HS-27A (cell line): ENCODE measurements around the gene CSH1.
"Not testable (repeated sequence)": the region's sequence is repeated elsewhere in the genome, so short reads cannot be mapped to it uniquely, and the experiment has no call there.

ENCODE experiments used
- DNase-seq: peaks from one replicate; pipeline ENCODE4 v3.0.0-alpha.2; 2012; ENCODE audit warnings: low read depth, missing footprints

CSH1 gene

DNA sequence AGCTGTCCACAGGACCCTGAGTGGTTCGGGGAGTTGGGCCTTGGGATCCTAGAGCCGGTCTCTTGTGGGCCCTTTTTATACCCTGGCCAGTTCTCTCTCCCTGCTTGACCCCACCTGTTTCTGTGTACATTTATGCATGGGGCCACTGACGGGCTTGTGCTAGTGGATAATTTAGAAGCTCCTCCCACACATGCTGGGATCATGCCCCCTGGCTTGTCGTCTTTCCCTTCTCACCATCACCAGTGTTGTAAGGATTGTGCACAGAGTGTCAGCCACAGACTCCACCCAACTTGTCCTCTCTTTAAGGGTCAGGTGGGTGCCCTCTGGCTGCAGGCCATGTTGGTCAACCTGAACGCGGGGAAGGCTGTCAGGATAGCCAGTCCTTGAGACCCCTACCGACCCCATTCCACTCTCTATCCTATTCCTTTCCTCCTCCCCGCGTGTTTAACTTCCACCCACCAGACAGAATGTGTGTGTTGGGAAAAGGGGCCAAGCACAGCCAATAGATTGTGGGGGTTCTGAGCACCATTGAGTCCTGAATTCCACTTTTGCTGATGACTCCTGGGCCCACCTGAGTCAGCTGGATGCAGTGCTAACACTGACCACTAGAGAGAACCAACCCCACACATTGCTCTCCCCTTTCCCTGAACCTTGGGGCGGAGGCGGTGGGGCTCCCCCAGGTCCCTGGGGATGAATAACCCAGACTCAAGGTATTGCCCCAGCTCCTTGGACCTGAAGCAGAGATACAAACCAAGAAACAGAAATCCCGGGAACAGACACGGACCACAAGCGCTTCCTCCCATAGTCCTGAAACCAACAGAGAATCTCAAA lies at the start of gene CSH1:
TSS of gene CSH1 (minus strand) at position 51 of the 831 bp plus-strand sequence. CDS start 63 bp downstream, outside the sequence.
- not testable (repeated sequence) for DNase-seq

DNA sequence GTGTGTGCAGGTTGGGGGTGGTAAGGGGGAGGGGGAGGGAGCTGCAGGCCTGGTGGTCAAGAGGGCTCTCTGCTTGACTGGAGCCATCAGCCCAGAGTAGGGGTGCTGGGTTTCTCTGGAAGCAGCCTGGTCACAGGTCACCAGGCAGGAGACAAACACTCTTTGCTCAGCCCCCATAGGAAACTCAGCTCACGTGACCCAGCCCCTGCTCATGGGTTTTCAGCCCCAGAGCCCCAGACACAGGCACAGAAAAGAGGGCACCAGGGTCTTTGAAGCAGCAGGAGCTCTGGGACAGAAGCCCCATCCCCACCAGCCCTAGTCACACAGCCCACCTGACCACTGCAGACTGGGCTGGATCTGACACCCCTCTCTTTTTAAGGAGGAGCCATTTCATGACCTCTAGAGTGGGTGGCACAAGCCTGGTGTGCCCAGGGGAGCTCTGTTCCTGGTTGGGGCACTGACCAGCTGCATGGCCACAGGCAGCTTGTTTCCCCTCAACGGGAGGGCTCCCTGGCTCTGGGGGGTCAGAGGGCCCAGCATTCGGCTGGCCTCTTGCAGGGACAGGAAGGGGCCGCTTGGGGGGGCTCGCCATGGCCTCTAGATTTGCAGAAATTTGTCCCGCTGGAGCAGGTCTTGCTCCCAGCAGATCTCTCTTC lies 49.5 kb upstream of the CSH1 start:
- no peak for DNase-seq

DNA sequence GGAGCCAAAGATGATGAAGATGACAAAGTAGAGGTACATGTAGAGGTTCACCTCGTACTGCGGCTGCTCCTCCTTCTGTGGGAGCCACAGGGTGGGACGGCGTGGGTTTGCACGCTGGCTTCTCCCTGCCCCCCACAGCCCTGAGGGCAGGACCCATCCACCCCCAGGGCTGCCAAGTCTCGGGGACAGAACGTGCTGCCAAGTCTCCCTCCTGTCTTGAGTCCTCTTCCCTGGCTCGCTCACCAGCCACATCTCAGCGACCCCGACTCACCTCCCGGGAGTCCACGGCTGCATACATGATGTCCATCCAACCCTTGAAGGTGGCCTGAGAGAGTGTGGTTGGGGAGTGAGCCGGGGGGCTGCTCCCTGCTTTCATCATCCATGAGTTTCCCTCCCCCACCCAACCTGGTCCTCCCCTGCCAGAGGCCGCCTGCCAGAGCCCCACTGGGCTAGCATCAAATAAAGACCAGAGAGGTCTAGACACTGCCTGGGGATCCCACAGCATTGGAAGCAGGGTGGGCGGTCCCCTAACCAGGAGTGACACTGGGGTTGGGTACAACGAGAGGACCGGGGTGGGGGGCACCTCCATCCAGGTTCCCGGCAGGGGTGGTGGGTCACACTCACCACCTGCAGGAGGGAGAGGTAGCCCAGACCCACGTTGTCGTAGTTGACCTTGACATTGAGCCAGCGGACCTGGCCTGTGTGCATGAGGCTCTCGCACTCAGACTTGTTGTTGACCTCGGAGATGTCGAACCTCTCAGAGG lies 48.5 kb upstream of the CSH1 start:
- DNase-seq, result no peak

- DNase-seq, result no peak
These were observed 47.4 kb upstream of the CSH1 start for GRCh38 chr17:63943745-63944144.

- DNase-seq, result no peak
These were observed 46.1 kb upstream of the CSH1 start for GRCh38 chr17:63942309-63942985.

DNA sequence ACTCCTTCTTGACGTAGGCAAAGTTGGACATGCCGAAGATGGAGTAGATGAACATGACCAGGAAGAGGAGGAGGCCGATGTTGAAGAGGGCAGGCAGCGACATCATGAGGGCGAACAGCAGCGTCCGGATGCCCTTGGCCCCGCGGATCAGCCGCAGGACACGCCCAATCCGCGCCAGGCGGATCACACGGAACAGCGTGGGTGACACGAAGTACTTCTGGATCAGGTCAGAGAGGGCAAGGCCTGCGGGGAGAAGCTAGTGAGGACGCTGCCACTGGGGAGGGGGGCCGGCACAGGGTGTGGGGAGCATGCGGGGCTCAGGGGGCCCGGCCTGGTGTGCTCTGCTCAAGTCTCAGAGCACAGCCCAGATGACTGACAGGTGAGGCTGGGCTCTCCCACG lies 45.4 kb upstream of the CSH1 start:
- no peak for DNase-seq

- no peak for DNase-seq
These were observed 44.8 kb upstream of the CSH1 start for GRCh38 chr17:63941162-63941561.

DNA sequence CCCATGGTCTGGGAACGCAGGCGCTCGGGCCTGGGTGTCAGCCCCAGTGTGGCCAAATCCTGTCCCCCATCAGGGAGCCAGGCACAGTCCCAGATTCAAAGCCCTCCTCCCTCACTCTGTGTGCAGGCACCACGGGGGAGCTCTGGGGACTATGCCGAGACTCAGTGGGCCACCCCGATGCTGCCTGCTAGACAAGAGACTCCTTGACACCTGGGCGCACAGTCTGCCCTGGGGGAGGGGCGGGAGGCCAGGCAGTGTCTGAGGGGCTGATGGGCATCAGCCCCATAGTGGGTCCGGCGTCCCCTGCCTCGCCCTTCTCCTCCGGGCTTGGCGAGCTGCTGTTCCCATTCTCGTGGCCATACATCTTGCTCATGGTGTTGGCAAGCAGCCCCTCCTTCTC lies 44.2 kb upstream of the CSH1 start:
- no peak for DNase-seq

DNA sequence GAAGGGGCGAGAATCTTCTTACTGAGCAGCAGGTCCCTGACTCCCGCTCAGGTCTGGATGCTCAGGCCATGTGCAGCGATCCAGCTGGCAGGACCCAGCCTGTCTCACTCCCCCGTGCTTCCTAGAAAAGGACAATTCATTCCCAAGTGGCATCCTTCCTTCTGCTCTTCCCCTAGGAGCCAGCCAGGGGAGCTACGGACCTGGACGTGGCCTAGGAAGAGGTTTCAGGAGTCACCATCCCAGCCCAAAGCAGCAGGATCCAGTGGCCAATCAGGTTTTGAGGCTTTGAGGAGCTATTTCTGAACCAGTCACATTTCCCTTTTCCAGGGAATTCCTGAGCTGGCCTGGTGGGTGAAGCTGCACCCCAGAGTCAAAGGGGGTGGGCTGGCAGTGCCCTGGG lies 43.5 kb upstream of the CSH1 start:
- DNase-seq, result no peak

- DNase-seq, result no peak
These were observed 43.0 kb upstream of the CSH1 start for GRCh38 chr17:63939401-63939800.

GRCh38 chr17:63937920-63938319 lies 41.5 kb upstream of the CSH1 start:
- no peak for DNase-seq

GRCh38 chr17:63937319-63937718 lies 40.9 kb upstream of the CSH1 start:
- DNase-seq, result no peak

DNA sequence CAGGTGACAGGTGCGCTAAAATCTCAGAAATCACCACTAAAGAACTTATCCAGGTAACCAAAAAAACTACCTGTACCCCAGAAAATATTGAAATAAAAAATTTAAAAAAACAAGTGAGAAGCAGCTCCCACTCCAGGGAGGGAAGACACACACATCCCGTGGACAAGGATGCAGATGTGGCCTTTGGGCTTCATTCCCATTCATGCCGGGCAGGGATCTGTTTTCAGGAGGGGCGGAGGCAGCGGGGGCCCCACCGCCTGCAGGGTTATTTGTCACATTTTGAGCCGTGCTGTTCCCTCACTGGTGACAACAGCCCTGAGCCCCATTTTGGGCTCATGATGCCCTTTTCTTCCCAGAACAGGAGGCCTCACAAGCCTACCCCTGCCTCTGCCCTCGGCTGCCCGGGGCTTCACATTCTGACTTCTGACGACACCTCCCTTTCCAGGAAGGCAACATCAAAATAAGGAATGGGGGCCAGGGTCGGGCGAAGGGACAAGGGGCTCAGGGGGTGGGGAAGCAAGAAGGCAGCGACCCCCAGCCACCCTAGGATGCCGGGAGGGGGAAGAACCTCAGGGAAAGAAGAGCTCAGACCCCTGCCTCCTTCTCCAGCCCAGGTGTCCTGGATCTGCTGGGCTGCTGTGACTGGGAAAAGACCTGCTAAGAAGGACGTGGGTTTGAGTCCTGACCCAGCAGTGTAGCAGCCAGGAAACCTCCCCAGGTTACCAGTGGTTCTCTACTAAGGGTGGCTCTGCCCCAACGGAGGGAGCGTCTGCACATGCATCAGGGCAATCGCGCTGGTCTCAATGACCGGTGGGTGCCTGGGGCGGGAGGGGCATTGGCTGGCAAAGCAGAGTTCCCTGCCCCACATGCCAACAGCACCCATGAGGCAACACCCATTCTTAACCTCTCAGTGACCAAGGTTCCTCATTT lies 38.1 kb upstream of the CSH1 start:
- DNase-seq, result no peak

DNA sequence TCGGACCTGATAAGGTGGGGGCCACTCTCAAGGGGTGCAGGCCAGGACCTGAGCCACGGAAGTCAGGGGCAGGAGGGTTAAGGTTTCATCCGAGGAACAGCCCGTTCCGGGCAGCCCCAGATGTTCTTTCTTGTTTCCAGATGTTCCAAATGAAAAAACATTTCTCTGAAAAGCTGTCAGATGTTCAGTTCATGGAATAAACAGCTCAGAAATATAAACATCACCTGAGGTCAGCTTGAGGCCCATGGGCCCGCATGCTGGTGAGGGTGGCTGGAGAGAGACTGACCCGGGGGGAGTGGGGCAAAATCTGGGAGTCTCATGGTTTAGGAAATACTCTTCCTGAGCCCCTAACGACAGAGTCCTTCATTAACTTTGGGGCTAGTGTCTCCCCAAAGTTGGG lies 37.2 kb upstream of the CSH1 start:
- no peak for DNase-seq

GRCh38 chr17:63932721-63933120 lies 36.3 kb upstream of the CSH1 start:
- no peak for DNase-seq

DNA sequence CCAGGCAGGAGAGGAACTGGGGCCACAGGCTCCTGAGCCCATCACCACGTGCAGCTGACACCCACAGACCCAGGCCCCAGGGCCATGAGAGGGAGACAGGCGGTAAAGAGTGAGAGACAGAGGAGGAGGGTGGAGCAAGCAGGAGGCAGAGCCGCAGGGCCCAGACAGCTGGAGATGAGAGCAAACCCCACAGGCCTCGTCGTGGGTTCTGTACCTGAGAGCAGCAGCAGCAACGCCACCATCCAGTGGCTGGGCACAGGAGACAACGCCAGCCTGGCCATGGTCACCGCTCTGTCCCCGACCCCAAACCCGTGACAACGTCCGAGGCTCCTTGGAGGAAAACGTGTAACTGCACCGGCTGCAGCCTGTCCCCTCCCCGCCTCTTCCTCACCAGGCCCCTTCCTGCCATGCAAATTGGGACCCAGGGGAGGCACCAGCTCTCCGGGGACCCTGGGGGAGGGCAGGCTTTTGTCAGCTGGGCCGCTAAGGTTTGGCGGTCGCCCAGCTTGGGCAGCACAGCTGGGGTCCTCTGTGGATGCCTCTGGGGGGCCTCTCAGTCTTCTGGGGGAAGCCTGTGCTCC lies 35.7 kb upstream of the CSH1 start, which contains the start of gene CD79B:
TSS of gene CD79B (minus strand) at position 351 of the 581 bp plus-strand sequence. CDS start at position 281, 70 bp downstream.
- no peak for DNase-seq

DNA sequence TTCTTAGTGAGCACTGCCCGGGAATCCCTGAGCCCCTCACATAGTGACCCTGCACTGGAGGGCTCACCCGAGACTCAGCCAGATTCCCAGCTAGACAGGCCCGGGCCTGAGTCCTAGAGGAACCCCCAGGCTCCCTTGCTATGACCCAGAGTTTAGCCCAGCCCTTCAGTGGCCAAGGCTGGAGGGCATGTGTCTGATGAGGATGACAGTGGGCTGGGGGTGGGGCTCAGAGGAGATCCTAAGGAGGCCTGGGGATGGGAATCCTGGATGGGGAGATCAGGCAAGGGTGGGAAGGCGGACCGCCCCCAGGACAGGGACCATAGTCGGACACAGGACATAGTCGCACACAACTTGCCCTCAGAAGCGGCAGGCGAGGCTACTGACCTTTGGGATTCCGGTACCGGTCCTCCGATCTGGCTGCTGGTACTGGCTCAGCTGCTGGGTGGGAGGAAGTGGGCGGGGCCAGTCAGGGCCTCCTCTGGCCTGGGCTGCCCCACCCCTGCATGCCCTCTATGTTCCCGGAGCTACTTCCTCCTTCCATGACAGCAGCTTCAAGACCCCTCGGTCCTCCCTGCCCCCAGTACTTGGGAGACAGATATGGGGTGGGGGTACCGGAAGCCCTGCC lies 34.7 kb upstream of the CSH1 start:
- DNase-seq, result no peak

GRCh38 chr17:63929860-63930766 lies 33.7 kb upstream of the CSH1 start:
- DNase-seq, result no peak
